SH-SY5Y (cell line): ENCODE measurements around the gene HOXB8.

Source experiments
- GATA2 ChIP-seq: IDR thresholded peaks from 2 replicates; pipeline ENCODE4 v1.6.1; 2011; ENCODE audit warnings: mild to moderate bottlenecking, low read depth, low read length
- GATA3 ChIP-seq: IDR thresholded peaks from 2 replicates; pipeline ENCODE4 v1.6.1; 2011; ENCODE audit warnings: low read depth, mild to moderate bottlenecking, low read length, moderate library complexity

DNA sequence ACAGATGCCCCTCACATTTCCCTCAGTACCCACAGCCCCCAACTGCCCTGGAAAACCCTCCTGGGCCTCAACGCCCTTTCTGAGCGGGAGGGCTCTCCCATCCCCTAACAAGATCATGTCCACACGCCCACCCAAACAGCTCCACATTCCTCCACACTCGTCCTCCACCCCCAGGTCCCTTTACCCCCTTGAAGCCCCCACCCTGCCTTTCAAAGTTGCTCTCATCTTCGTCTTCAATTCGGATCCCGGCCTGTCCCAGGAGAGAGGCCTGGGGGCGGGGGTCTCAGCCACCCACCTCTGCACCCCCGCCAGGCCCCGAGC lies 51.3 kb downstream of the HOXB8 start:
- TF ChIP-seq GATA3 (no peak), GATA2 (no peak)
